ENCODE data around the gene BDH2. TPM values are rescaled to one million over a fixed set of nuclear protein-coding genes. Genes with fewer than 3 reads are reported as not detected.

Gene BDH2
- total RNA-seq (2014; rRNA removed; shearing (Covaris generic)), result 4.6 and 7.7 TPM in 2 replicates

- DNase-seq (ENCODE audit: low read depth), result peak; percentile 60
Measured at GRCh38 chr4:103099691-103100392, at the start of gene BDH2. TSS of gene BDH2 (minus strand) at chr4:103099834. CDS start at chr4:103096254, 3,580 bp downstream.

GRCh38 chr4:103144926-103145325 is 45.3 kb upstream of the BDH2 start:
- DNase-seq (ENCODE audit: low read depth), result no peak

GRCh38 chr4:103137446-103137827 is 37.8 kb upstream of the BDH2 start:
- peak; percentile 0 for DNase-seq (ENCODE audit: low read depth)

- DNase-seq (ENCODE audit: low read depth), result no peak
Measured at GRCh38 chr4:103136671-103137445, 37.2 kb upstream of the BDH2 start.

GRCh38 chr4:103129174-103129573 is 29.5 kb upstream of the BDH2 start:
- DNase-seq (ENCODE audit: low read depth), result no peak

- DNase-seq (ENCODE audit: low read depth), result no peak
Measured at GRCh38 chr4:103126126-103126525, 26.5 kb upstream of the BDH2 start.

- no peak for DNase-seq (ENCODE audit: low read depth)
Measured at GRCh38 chr4:103123114-103123513, 23.5 kb upstream of the BDH2 start.

GRCh38 chr4:103118166-103118565 is 18.5 kb upstream of the BDH2 start:
- no peak for DNase-seq (ENCODE audit: low read depth)

- no peak for DNase-seq (ENCODE audit: low read depth)
Measured at GRCh38 chr4:103111598-103111997, 12.0 kb upstream of the BDH2 start.

- DNase-seq (ENCODE audit: low read depth), result no peak
Measured at GRCh38 chr4:103108542-103108941, 8.9 kb upstream of the BDH2 start.

GRCh38 chr4:103105558-103106356 is 6.1 kb upstream of the BDH2 start:
- no peak for DNase-seq (ENCODE audit: low read depth)

- DNase-seq (ENCODE audit: low read depth), result no peak
Measured at GRCh38 chr4:103104886-103105285, 5.3 kb upstream of the BDH2 start.

GRCh38 chr4:103100691-103101090 is 1.1 kb upstream of the BDH2 start:
- DNase-seq (ENCODE audit: low read depth), result no peak

GRCh38 chr4:103098756-103099440 is 736 bp downstream of the BDH2 start:
- DNase-seq (ENCODE audit: low read depth), result no peak

- no peak for DNase-seq (ENCODE audit: low read depth)
Measured at GRCh38 chr4:103098341-103098740, 1.3 kb downstream of the BDH2 start.

- no peak for DNase-seq (ENCODE audit: low read depth)
Measured at GRCh38 chr4:103097112-103097511, 2.5 kb downstream of the BDH2 start.

GRCh38 chr4:103095080-103095479 is 4.6 kb downstream of the BDH2 start:
- no peak for DNase-seq (ENCODE audit: low read depth)

GRCh38 chr4:103092245-103092644 is 7.4 kb downstream of the BDH2 start:
- DNase-seq (ENCODE audit: low read depth), result no peak

GRCh38 chr4:103091601-103092223 is 7.9 kb downstream of the BDH2 start:
- DNase-seq (ENCODE audit: low read depth), result peak; percentile 19

- DNase-seq (ENCODE audit: low read depth), result no peak
Measured at GRCh38 chr4:103089481-103089880, 10.2 kb downstream of the BDH2 start.

- DNase-seq (ENCODE audit: low read depth), result no peak
Measured at GRCh38 chr4:103086551-103086950, 13.1 kb downstream of the BDH2 start.

Measured in Daoy (cell line).